ENCODE results near the gene FANCD2. TPM values are rescaled to one million over a fixed set of nuclear protein-coding genes. Genes with fewer than 3 reads are reported as not detected.

FANCD2 gene
- total RNA-seq, 1 experiment from 2014 or later, result 74.9 TPM

- no peak overlapping the region for H3K56ac ChIP-seq (ENCODE audit: insufficient read length, low read depth, low read length)
- no peak overlapping the region for H3K23ac ChIP-seq (ENCODE audit: insufficient read length, low read depth, low read length)
- H4K91ac ChIP-seq (ENCODE audit: insufficient read length, low read depth, low read length), result no peak overlapping the region
- no peak overlapping the region for H3K18ac ChIP-seq (ENCODE audit: insufficient read length, low read depth, low read length)
- no peak for DNase-seq
- H2BK15ac ChIP-seq (ENCODE audit: low read depth, low read length), result no peak overlapping the region
- H3K27ac ChIP-seq (ENCODE audit: insufficient read length, low read depth, low read length), result no peak overlapping the region
- H3K4me2 ChIP-seq (ENCODE audit: insufficient read depth, insufficient read length, low read length), result peak overlapping the region; percentile 94
- no peak overlapping the region for H2BK120ac ChIP-seq (ENCODE audit: low read depth, low read length, poor library complexity, severe bottlenecking)
- no peak for TF ChIP-seq CTCF (conservative IDR thresholded peaks at IDR 0.05)
- Mint-ChIP-seq H3K27ac (peak overlapping the region; percentile 59 to 99 (median 87); a peak in 5 of 7 replicates), H3K27me3 (ENCODE audit: low read depth) (peaks cover 2% of the 10 kb centered on the region; the same call in 1 of the 2 replicates), H3K36me3 (ENCODE audit: insufficient read depth in 1 of 3, low read depth in 3 of 3) (peaks cover 4 to 19% (median 8%) of the 10 kb centered on the region in 3 experiments; a peak in 5 of 7 replicates), H3K9me3 (no peaks in the 10 kb centered on the region), H3K4me1 (peaks cover 9 to 10% of the 10 kb centered on the region in 2 experiments), H3K4me3 (peak overlapping the region; percentile 98 to 100)
- H4K5ac ChIP-seq (ENCODE audit: insufficient read length, low read depth, low read length), result no peak overlapping the region
- no peak overlapping the region for H2BK12ac ChIP-seq (ENCODE audit: insufficient read length, low read depth, low read length)
- peaks cover 15% of the 10 kb centered on the region; the same call in 1 of the 2 replicates for H3K79me2 ChIP-seq (ENCODE audit: insufficient read depth, low read length)
- no peaks in the 10 kb centered on the region for H3K4me1 ChIP-seq (ENCODE audit: insufficient read depth, low read length)
- H3K79me1 ChIP-seq (ENCODE audit: insufficient read depth, low read depth, low read length, poor library complexity, severe bottlenecking), result peaks cover 4% of the 10 kb centered on the region
- H3K9ac ChIP-seq (ENCODE audit: extremely low read depth, insufficient read length, low read length), result peak overlapping the region; percentile 74
- H3K9me3 ChIP-seq (ENCODE audit: control insufficient read depth, low read depth, low read length), result no peaks in the 10 kb centered on the region
- peaks cover 6% of the 10 kb centered on the region for H3K23me2 ChIP-seq (ENCODE audit: insufficient read length, low read depth, low read length, poor library complexity, severe bottlenecking)
- H3K14ac ChIP-seq (ENCODE audit: insufficient read depth, low read length), result 0 out of 2 replicates have a peak overlapping the region, but pooled peaks have one; percentile 2
- H2BK20ac ChIP-seq (ENCODE audit: low read depth, low read length, poor library complexity, severe bottlenecking), result no peak overlapping the region
- no peak overlapping the region for H3K4ac ChIP-seq (ENCODE audit: low read depth, low read length)
- H4K20me1 ChIP-seq (ENCODE audit: control insufficient read depth, insufficient read depth, insufficient read length), result no peaks in the 10 kb centered on the region
- H3T11ph ChIP-seq (ENCODE audit: low read length), result no peak overlapping the region
- no peaks in the 10 kb centered on the region for H3K27me3 ChIP-seq (ENCODE audit: insufficient read depth, low read length)
- no CpG with 5 or more reads among the region's 10 CpGs for WGBS (ENCODE audit: extremely low coverage, insufficient read length, low lambda C conversion rate)
- no peak overlapping the region for H2BK5ac ChIP-seq (ENCODE audit: insufficient read length, low read length)
- no peak overlapping the region for H2AFZ ChIP-seq (ENCODE audit: low read length)
- no peak overlapping the region for H4K8ac ChIP-seq (replicated peaks; ENCODE audit: insufficient read length, low read depth, low read length)
- no peak overlapping the region for H2AK5ac ChIP-seq (ENCODE audit: insufficient read length, low read length)
Measured at GRCh38 chr3:10116138-10116460, 89.9 kb downstream of the FANCD2 start.

All from H9 (cell line).